Fibroblast of pulmonary artery (primary cell): ENCODE results near the gene B4GALNT2.
A peak's percentile ranks its signal among the peaks of the same experiment; 100 is the strongest.

Experiments used
- DNase-seq: peaks from one replicate; pipeline ENCODE4 v3.0.0-alpha.2; 2010; ENCODE audit warnings: low read depth
- H3K4me3 ChIP-seq: replicated peaks from 2 replicates; pipeline ENCODE4 v1.5.1; 2011; ENCODE audit warnings: low read depth, mild to moderate bottlenecking, control low read depth, low read length, moderate library complexity
- CTCF ChIP-seq: IDR thresholded peaks from 2 replicates; pipeline ENCODE4 v1.5.1; 2011; ENCODE audit warnings: mild to moderate bottlenecking, control low read depth, low read length, inconsistent platforms; ENCODE audit errors: missing control alignments

B4GALNT2 gene

GRCh38 chr17:49108318-49108717 is 24.3 kb upstream of the B4GALNT2 start:
- no peak for TF ChIP-seq CTCF
- H3K4me3 ChIP-seq = no peak overlapping the region
- peak; percentile 60 for DNase-seq

- no peak for TF ChIP-seq CTCF
- H3K4me3 ChIP-seq = no peak overlapping the region
- no peak for DNase-seq
These were observed 22.1 kb upstream of the B4GALNT2 start for GRCh38 chr17:49110509-49110908.

GRCh38 chr17:49111934-49112333 is 20.6 kb upstream of the B4GALNT2 start:
- no peak for DNase-seq
- no peak overlapping the region for H3K4me3 ChIP-seq
- no peak for TF ChIP-seq CTCF

GRCh38 chr17:49112936-49113335 is 19.6 kb upstream of the B4GALNT2 start:
- no peak for DNase-seq
- H3K4me3 ChIP-seq = no peak overlapping the region
- no peak for TF ChIP-seq CTCF

GRCh38 chr17:49114703-49115102 is 17.9 kb upstream of the B4GALNT2 start:
- H3K4me3 ChIP-seq = no peak overlapping the region
- TF ChIP-seq CTCF = no peak
- no peak for DNase-seq

- TF ChIP-seq CTCF = no peak
- no peak for DNase-seq
- no peak overlapping the region for H3K4me3 ChIP-seq
These were observed 14.9 kb upstream of the B4GALNT2 start for GRCh38 chr17:49117587-49118230.

- H3K4me3 ChIP-seq = no peak overlapping the region
- TF ChIP-seq CTCF = no peak
- DNase-seq = no peak
These were observed 12.4 kb upstream of the B4GALNT2 start for GRCh38 chr17:49120166-49120565.
